Mesothelial cell of epicardium (in vitro differentiated cells): ENCODE results near the gene PDXDC1. TPM values are rescaled to one million over a fixed set of nuclear protein-coding genes. Genes with fewer than 3 reads are reported as not detected.
"Not testable (repeated sequence)": the region's sequence is repeated elsewhere in the genome, so short reads cannot be mapped to it uniquely, and the experiment has no call there.

Experiments
- DNase-seq, 2 experiments: peaks; one replicate each; pipeline ENCODE4 v3.0.0; 2021; ENCODE audit warnings: low spot score in 2 of 2; ENCODE audit not compliant: unreplicated experiment in 2 of 2
- H3K27ac Mint-ChIP-seq: 2 replicates; pipeline ENCODE4 v1.8.0; 2021; ENCODE audit warnings: mixed read lengths
- H3K27me3 Mint-ChIP-seq: 2 replicates; pipeline ENCODE4 v1.8.0; 2021; ENCODE audit warnings: low read depth, mixed read lengths
- H3K36me3 Mint-ChIP-seq: 2 replicates; pipeline ENCODE4 v1.8.0; 2021; ENCODE audit warnings: mixed read lengths
- H3K4me1 Mint-ChIP-seq: 2 replicates; pipeline ENCODE4 v1.8.0; 2021; ENCODE audit warnings: mixed read lengths
- H3K4me3 Mint-ChIP-seq: 2 replicates; pipeline ENCODE4 v1.8.0; 2021; ENCODE audit warnings: mild to moderate bottlenecking, moderate library complexity, mixed read lengths
- H3K9me3 Mint-ChIP-seq: 2 replicates; pipeline ENCODE4 v1.8.0; 2021; ENCODE audit warnings: mixed read lengths
- total RNA-seq: library from RNA; stranded (reverse); gene quantifications from 3 replicates; pipeline ENCODE4 v1.2.1, GENCODE V29; 2021

Gene PDXDC1, protein sequence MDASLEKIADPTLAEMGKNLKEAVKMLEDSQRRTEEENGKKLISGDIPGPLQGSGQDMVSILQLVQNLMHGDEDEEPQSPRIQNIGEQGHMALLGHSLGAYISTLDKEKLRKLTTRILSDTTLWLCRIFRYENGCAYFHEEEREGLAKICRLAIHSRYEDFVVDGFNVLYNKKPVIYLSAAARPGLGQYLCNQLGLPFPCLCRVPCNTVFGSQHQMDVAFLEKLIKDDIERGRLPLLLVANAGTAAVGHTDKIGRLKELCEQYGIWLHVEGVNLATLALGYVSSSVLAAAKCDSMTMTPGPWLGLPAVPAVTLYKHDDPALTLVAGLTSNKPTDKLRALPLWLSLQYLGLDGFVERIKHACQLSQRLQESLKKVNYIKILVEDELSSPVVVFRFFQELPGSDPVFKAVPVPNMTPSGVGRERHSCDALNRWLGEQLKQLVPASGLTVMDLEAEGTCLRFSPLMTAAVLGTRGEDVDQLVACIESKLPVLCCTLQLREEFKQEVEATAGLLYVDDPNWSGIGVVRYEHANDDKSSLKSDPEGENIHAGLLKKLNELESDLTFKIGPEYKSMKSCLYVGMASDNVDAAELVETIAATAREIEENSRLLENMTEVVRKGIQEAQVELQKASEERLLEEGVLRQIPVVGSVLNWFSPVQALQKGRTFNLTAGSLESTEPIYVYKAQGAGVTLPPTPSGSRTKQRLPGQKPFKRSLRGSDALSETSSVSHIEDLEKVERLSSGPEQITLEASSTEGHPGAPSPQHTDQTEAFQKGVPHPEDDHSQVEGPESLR
- total RNA-seq: 108 to 115 TPM (median 111 TPM) in 3 replicates

DNA sequence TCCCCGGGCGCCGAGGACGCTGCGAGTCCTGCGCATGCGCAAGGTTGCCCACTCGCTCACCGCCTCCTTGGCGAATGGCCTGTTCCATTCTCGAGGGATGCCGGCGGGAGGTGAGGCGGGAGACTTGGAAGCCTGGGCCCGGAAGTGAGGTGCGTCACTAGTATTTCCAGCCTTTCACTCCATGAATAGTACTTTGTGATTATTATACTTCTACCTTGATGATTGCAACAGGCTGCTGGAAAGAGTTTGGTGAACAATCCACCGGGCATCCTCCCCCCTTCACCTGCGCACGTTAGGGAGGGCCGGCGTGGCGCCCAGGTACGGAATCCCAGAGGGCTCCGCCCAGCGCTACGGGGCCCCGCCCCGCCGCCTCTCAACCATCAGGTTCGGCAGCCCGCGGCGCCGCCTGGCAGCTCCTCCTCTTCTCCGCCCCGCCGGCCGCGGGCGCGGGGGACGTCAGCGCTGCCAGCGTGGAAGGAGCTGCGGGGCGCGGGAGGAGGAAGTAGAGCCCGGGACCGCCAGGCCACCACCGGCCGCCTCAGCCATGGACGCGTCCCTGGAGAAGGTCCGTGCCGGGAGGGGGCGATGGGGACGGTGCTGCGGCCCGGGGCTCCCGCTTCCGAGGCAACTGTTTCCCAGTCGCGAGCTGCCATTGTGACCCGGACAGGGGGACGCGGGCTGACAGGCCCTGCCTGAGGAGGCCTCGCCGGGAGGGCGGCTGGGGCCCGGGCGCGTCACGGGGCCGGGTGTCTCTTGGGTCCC lies at the start of gene PDXDC1:
Gene PDXDC1 (plus strand): TSS at position 371 of the 762 bp plus-strand sequence. CDS start 174 bp downstream, at position 545.
- not testable (repeated sequence) for H3K9me3 Mint-ChIP-seq, H3K36me3 Mint-ChIP-seq, H3K27me3 Mint-ChIP-seq
- H3K27ac Mint-ChIP-seq: peak within 1 kb of the TSS; percentile 96
- peak within 1 kb of the TSS; percentile 91 for H3K4me3 Mint-ChIP-seq
- peaks cover 22% of the 10 kb centered on the region for H3K4me1 Mint-ChIP-seq
- peak; percentile 98 to 99 for DNase-seq

DNA sequence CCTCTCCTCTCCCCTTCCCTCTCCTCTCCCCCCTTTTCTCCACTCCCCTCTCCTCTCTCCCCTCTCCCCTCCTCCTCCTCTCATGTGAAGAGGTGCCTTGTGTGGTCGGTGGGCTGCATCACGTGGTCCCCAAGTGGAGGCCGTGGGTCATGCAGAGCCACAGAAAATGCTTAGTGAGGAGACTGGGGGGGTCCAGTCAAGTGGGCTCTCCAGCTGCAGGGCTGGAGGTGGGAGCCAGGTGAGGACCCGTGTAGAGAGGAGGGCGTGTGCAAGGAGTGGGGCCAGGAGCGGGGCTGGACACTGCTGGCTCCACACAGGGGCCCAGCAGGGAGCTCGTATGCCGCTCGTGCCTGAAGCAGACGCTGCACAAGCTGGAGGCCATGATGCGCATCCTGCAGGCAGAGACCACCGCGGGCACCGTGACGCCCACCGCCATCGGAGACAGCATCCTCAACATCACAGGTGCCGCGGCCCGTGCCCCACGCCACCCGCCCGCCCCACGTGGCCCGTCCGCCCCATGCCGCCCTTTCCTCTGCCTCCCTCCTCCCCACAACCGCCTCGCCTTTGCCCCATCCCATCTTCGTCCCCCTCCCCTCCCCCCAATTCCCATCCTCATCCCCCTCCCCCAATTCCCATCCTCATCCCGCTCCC lies 46.6 kb upstream of the PDXDC1 start:
- H3K27ac Mint-ChIP-seq, H3K27me3 Mint-ChIP-seq, H3K4me3 Mint-ChIP-seq, H3K4me1 Mint-ChIP-seq, H3K9me3 Mint-ChIP-seq, H3K36me3 Mint-ChIP-seq: not testable (repeated sequence)
- DNase-seq: peak in 1 of 2 experiments; percentile 38

DNA sequence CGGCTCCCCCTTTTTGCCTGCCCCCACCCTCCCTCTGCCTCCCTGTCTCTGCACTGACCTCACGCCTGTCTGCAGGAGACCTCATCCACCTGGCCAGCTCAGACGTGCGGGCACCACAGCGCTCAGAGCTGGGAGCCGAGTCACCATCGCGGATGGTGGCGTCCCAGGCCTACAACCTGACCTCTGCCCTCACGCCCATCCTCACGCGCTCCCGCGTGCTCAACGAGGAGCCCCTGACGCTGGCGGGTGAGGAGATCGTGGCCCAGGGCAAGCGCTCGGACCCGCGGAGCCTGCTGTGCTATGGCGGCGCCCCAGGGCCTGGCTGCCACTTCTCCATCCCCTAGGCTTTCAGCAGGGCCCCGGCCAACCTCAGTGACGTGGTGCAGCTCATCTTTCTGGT lies 45.6 kb upstream of the PDXDC1 start:
- not testable (repeated sequence) for H3K27ac Mint-ChIP-seq, H3K4me1 Mint-ChIP-seq, H3K9me3 Mint-ChIP-seq, H3K36me3 Mint-ChIP-seq, H3K27me3 Mint-ChIP-seq, H3K4me3 Mint-ChIP-seq
- peak in 1 of 2 experiments; percentile 31 for DNase-seq

DNA sequence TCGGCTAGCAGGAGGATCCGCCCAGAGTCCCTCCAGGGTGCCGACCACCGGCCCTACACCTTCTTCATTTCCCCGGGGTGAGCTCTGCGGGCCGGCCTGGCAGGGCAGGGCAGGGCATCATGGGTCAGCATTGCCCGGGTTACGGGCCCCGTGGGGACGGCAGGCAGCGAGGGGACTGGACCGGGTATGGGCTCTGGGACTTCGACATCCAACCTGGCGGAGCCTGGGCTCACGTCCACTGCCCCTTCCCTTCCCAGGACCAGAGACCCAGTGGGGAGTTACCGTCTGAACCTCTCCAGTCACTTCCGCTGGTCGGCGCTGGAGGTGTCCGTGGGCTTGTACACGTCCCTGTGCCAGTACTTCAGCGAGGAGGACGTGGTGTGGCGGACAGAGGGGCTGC lies 44.6 kb upstream of the PDXDC1 start:
- not testable (repeated sequence) for H3K4me1 Mint-ChIP-seq, H3K36me3 Mint-ChIP-seq, H3K4me3 Mint-ChIP-seq, H3K27me3 Mint-ChIP-seq, H3K27ac Mint-ChIP-seq, H3K9me3 Mint-ChIP-seq, DNase-seq

DNA sequence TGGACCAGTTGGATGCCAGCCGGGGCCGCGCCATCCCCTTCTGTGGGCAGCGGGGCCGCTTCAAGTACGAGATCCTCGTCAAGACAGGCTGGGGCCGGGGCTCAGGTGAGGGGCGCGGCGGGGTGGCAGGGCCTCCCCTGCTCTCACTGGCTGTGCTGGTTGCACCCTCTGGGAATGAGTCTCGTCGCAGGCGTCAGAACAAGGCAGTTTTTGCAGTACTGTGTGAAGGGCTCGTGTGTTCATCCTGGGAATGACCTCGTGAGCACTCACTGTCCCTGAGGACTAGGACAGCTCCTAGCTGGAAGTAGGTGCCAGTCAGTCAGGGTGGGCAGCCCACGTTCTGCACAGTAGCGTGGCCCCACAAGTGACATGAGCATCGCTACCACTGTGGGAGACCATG lies 43.9 kb upstream of the PDXDC1 start:
- not testable (repeated sequence) for H3K9me3 Mint-ChIP-seq, H3K36me3 Mint-ChIP-seq
- peak in 1 of 2 experiments; percentile 35 for DNase-seq

DNA sequence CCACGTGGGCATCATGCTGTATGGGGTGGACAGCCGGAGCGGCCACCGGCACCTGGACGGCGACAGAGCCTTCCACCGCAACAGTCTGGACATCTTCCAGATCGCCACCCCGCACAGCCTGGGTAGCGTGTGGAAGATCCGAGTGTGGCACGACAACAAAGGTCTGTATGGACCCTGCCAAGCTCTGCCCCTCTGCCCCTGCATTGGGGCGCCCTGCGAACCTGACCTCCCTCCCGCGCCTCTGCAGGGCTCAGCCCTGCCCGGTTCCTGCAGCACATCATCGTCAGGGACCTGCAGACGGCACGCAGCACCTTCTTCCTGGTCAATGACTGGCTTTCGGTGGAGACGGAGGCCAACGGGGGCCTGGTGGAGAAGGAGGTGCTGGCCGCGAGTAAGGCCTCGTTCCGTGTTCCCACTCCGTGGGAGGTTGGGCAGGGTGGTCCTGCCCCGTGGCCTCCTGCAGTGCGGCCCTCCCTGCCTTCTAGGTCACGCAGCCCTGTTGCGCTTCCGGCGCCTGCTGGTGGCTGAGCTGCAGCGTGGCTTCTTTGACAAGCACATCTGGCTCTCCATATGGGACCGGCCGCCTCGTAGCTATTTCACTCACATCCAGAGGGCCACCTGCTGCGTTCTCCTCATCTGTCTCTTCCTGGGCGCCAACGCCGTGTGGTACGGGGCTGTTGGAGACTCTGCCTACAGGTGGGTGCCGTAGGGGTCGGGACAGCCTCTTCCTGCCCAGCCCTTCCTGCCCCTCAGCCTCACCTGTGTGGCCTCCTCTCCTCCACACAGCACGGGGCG lies 42.0 kb upstream of the PDXDC1 start:
- not testable (repeated sequence) for H3K27me3 Mint-ChIP-seq, H3K36me3 Mint-ChIP-seq, H3K4me3 Mint-ChIP-seq, H3K4me1 Mint-ChIP-seq, H3K27ac Mint-ChIP-seq, H3K9me3 Mint-ChIP-seq
- DNase-seq: peak in 1 of 2 experiments; percentile 37

More for the DNA sequence above, 43.9 kb upstream of the PDXDC1 start:
- H3K4me3 Mint-ChIP-seq, H3K27me3 Mint-ChIP-seq, H3K4me1 Mint-ChIP-seq, H3K27ac Mint-ChIP-seq: not testable (repeated sequence)

DNA sequence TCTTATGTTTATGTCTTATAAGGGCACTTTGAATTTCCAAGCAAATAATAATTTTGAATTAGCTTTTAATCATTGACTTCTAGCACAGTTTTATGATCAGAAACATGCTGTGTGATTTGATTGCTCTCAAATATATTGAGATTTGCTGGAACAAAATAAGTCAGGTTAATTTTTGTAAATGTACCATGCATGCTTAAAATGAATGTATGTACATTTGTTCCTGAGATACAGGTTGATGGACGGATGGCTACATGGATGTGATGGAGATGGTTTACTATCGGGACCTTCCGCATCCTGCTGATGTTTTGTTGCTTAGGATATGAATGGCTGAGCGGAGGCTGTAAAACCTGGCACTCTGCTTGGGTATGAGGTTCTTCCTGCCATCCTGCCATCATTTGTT lies 37.7 kb upstream of the PDXDC1 start, which contains the start of gene NPIPA1:
Gene NPIPA1 (plus strand): TSS at position 301 of the 400 bp plus-strand sequence. CDS start 0 bp downstream, at position 301.
- H3K9me3 Mint-ChIP-seq, H3K27me3 Mint-ChIP-seq, H3K27ac Mint-ChIP-seq, H3K36me3 Mint-ChIP-seq, H3K4me1 Mint-ChIP-seq, H3K4me3 Mint-ChIP-seq, DNase-seq: not testable (repeated sequence)

DNA sequence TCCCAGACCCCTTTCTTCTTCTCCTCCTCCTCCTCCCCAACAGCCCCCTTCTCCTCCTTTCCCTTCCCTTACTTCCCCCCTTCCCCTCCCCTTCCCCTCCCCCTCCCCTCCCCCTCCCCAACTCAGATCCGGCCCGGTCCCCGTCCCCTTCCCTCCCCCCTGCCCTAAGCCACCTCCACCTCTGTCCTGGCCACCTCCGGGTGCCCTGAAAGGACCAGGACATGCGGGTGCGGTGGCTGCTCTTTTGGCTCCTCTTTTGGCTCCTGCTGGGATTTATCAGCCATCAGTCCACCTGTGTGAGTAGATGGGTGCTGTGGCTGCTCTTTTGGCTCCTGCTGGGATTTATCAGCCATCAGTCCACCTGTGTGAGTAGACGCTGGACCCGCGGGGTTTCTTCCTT lies 36.8 kb upstream of the PDXDC1 start:
- not testable (repeated sequence) for H3K4me3 Mint-ChIP-seq, H3K27ac Mint-ChIP-seq, H3K4me1 Mint-ChIP-seq, H3K9me3 Mint-ChIP-seq, H3K36me3 Mint-ChIP-seq, H3K27me3 Mint-ChIP-seq
- DNase-seq: peak in 1 of 2 experiments; percentile 36

DNA sequence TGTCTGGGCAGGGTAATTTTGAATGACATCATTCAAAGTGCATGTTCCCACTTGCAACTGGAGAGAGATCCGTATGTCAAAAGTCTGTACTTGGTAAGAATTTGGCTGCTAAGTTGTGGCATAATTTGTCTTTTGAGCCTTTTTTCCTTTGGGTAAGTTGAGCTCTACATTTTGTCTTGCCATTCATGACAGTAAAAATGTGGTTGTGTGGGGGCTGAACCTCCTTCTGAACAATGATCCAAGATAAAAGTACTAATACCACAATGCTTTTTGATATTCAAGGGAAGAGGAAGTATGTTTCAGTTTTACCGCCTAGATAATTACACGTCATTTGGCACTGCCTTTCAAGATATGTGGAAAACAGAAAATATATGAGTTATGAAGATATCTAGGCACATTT lies 32.1 kb upstream of the PDXDC1 start:
- H3K27me3 Mint-ChIP-seq, DNase-seq, H3K4me3 Mint-ChIP-seq, H3K9me3 Mint-ChIP-seq, H3K27ac Mint-ChIP-seq, H3K4me1 Mint-ChIP-seq, H3K36me3 Mint-ChIP-seq: not testable (repeated sequence)
